H1 (cell line): ENCODE data around the gene HMX1. TPM values are rescaled to one million over a fixed set of nuclear protein-coding genes. Genes with fewer than 3 reads are reported as not detected.

ENCODE experiments used
- CTCF ChIA-PET: fragments of 300-600 bp; sonication (Branson Sonifier 250); formaldehyde crosslinking; loops from one replicate; lab custom pipeline; 2021; ENCODE audit not compliant: partially characterized antibody; lab: Charles Lee
- POLR2A ChIA-PET: fragments of 300-600 bp; sonication (Branson Sonifier 250); formaldehyde crosslinking; loops from one replicate; lab custom pipeline; 2021; ENCODE audit warnings: inconsistent platforms; ENCODE audit not compliant: partially characterized antibody; lab: Charles Lee
- DNase-seq, 2 experiments: peaks; one replicate each; pipeline versions ENCODE4 v3.0.0 to v3.0.0-alpha.2; 2010 to 2022; ENCODE audit warnings: low spot score in 2 of 2, low read depth in 1 of 2, mixed read lengths in 1 of 2
- FAIRE-seq: peaks from 2 replicates; lab custom pipeline; 2011; peaks lifted over from hg19 to GRCh38; lab: Jason Lieb, UNC
- H2AFZ ChIP-seq: 2 replicates; pipeline ENCODE4 v1.8.1; 2012; ENCODE audit warnings: low read length, inconsistent platforms
- H2AK5ac ChIP-seq: 2 replicates; pipeline ENCODE4 v1.6.1; 2013; ENCODE audit warnings: low read depth, low read length
- H2BK120ac ChIP-seq: replicated peaks from 2 replicates; pipeline ENCODE3; 2013; ENCODE audit warnings: low read depth, low read length, inconsistent platforms
- H2BK12ac ChIP-seq: 2 replicates; pipeline ENCODE4 v1.6.1; 2013; ENCODE audit warnings: low read depth, low read length
- H2BK15ac ChIP-seq: 2 replicates; pipeline ENCODE4 v1.6.1; 2013; ENCODE audit warnings: low read length
- H2BK20ac ChIP-seq: 2 replicates; pipeline ENCODE4 v1.6.1; 2013; ENCODE audit warnings: low read length
- H2BK5ac ChIP-seq: 2 replicates; pipeline ENCODE4 v1.6.1; 2013; ENCODE audit warnings: low read depth, low read length
- H3K14ac ChIP-seq: 2 replicates; pipeline ENCODE4 v1.6.1; 2013; ENCODE audit warnings: inconsistent platforms; ENCODE audit not compliant: insufficient read length
- H3K18ac ChIP-seq: 2 replicates; pipeline ENCODE4 v1.6.1; 2013; ENCODE audit warnings: low read length; ENCODE audit errors: extremely low read depth
- H3K23ac ChIP-seq: 2 replicates; pipeline ENCODE4 v1.6.1; 2013; ENCODE audit warnings: inconsistent platforms; ENCODE audit not compliant: insufficient read length
- H3K23me2 ChIP-seq: 2 replicates; pipeline ENCODE4 v1.6.1; 2013; ENCODE audit warnings: low read depth, low read length
- H3K27ac ChIP-seq: 2 replicates; pipeline ENCODE4 v1.6.1; 2011; ENCODE audit warnings: low read depth, low read length, inconsistent platforms
- H3K27me3 ChIP-seq, 4 experiments: replicated peaks in 1 of 4; 1 replicate in 1 of 4; 2 replicates in 3 of 4; pipeline versions ENCODE4 v1.6.1 to v1.8.1; 2011 to 2013; ENCODE audit warnings: low read length in 3 of 4, mild to moderate bottlenecking in 3 of 4, inconsistent platforms in 2 of 4, mixed read lengths in 2 of 4, moderate library complexity in 1 of 4; ENCODE audit not compliant: control insufficient read depth in 3 of 4, insufficient read depth in 3 of 4; ENCODE audit errors: extremely low read depth in 1 of 4
- H3K36me3 ChIP-seq, 4 experiments: 2 replicates each; pipeline versions ENCODE4 v1.6.1 to v1.8.1; 2011 to 2013; ENCODE audit warnings: mild to moderate bottlenecking in 4 of 4, low read length in 3 of 4, moderate library complexity in 2 of 4, control low read depth in 1 of 4, inconsistent platforms in 1 of 4; ENCODE audit not compliant: insufficient read depth in 4 of 4, control insufficient read depth in 2 of 4
- H3K4ac ChIP-seq: replicated peaks from 2 replicates; pipeline ENCODE3; 2013; ENCODE audit warnings: low read length, low read depth, mixed read lengths, inconsistent platforms; ENCODE audit not compliant: insufficient read length
- H3K4me1 ChIP-seq, 4 experiments: replicated peaks in 1 of 4; 1 replicate in 1 of 4; 2 replicates in 3 of 4; pipeline versions ENCODE4 v1.6.1 to v1.8.1; 2011 to 2013; ENCODE audit warnings: low read length in 3 of 4, inconsistent platforms in 2 of 4, mixed read lengths in 1 of 4; ENCODE audit not compliant: insufficient read depth in 4 of 4, control insufficient read depth in 3 of 4
- H3K4me2 ChIP-seq, 2 experiments: 2 replicates each; pipeline versions ENCODE4 v1.6.1 to v1.8.1; 2011 to 2013; ENCODE audit warnings: low read depth in 2 of 2, low read length in 2 of 2, control low read depth in 1 of 2, inconsistent platforms in 1 of 2, mild to moderate bottlenecking in 1 of 2; ENCODE audit not compliant: insufficient read depth in 1 of 2
- H3K4me3 ChIP-seq, 4 experiments: fragments of 200-600, 300-600 bp in 1 of 4; sonication (generic), shearing (Covaris generic), sonication (Bioruptor Twin) in 1 of 4; 2 replicates each; pipeline versions ENCODE4 v1.5.1 to v1.8.1; 2011 to 2016; ENCODE audit warnings: low read length in 4 of 4, low read depth in 3 of 4, control low read depth in 2 of 4, inconsistent platforms in 2 of 4, mild to moderate bottlenecking in 2 of 4, mixed read lengths in 1 of 4, moderate library complexity in 1 of 4; ENCODE audit not compliant: insufficient read depth in 2 of 4; ENCODE audit errors: extremely low read depth in 1 of 4
- H3K56ac ChIP-seq: replicated peaks from 2 replicates; pipeline ENCODE3; 2013; ENCODE audit warnings: low read depth, mild to moderate bottlenecking, mixed read lengths, low read length, inconsistent platforms; ENCODE audit not compliant: insufficient read length
- H3K79me1 ChIP-seq: 2 replicates; pipeline ENCODE4 v1.6.1; 2013; ENCODE audit warnings: low read depth, low read length, control low read depth
- H3K79me2 ChIP-seq, 2 experiments: 2 replicates each; pipeline versions ENCODE4 v1.6.1 to v1.8.1; 2012 to 2013; ENCODE audit warnings: low read length in 2 of 2, mild to moderate bottlenecking in 2 of 2, inconsistent platforms in 1 of 2; ENCODE audit not compliant: insufficient read depth in 2 of 2, control insufficient read depth in 1 of 2
- H3K9ac ChIP-seq, 4 experiments: replicated peaks in 1 of 4; 1 replicate in 1 of 4; 2 replicates in 3 of 4; pipeline versions ENCODE4 v1.6.1 to v1.8.1; 2011 to 2013; ENCODE audit warnings: low read depth in 3 of 4, low read length in 3 of 4, control low read depth in 2 of 4, mild to moderate bottlenecking in 2 of 4, moderate library complexity in 2 of 4, inconsistent platforms in 1 of 4; ENCODE audit errors: extremely low read depth in 1 of 4
- H3K9me3 ChIP-seq, 2 experiments: 2 replicates each; pipeline versions ENCODE4 v1.6.1 to v1.8.1; 2012 to 2013; ENCODE audit warnings: mild to moderate bottlenecking in 2 of 2, moderate library complexity in 2 of 2, control low read depth in 1 of 2, inconsistent platforms in 1 of 2, low read depth in 1 of 2, low read length in 1 of 2, mixed read lengths in 1 of 2; ENCODE audit not compliant: insufficient read depth in 2 of 2
- H4K20me1 ChIP-seq, 2 experiments: replicated peaks in 1 of 2; 2 replicates each; pipeline versions ENCODE3 to v1.8.1; 2011 to 2013; ENCODE audit warnings: inconsistent platforms in 2 of 2, low read length in 2 of 2, mild to moderate bottlenecking in 1 of 2; ENCODE audit not compliant: insufficient read depth in 2 of 2, control insufficient read depth in 1 of 2
- H4K5ac ChIP-seq: 2 replicates; pipeline ENCODE4 v1.6.1; 2013; ENCODE audit warnings: low read length, low read depth, mixed read lengths, inconsistent platforms; ENCODE audit not compliant: insufficient read length
- H4K8ac ChIP-seq: 2 replicates; pipeline ENCODE4 v1.8.0; 2013; ENCODE audit warnings: mild to moderate bottlenecking, moderate library complexity, low read length, inconsistent platforms; ENCODE audit not compliant: insufficient read depth; ENCODE audit errors: extremely low read depth
- H4K91ac ChIP-seq: replicated peaks from 2 replicates; pipeline ENCODE3; 2013; ENCODE audit warnings: low read length, mixed read lengths, inconsistent platforms; ENCODE audit not compliant: insufficient read length
- BRCA1 ChIP-seq: IDR thresholded peaks from 2 replicates; pipeline ENCODE4 v1.6.1; 2012; ENCODE audit warnings: low read depth, low read length, improper control_type of control experiment
- CBX8 ChIP-seq: fragments of 300-800, 300-1000 bp; sonication (generic); IDR thresholded peaks from 2 replicates; pipeline ENCODE4 v1.7.1; 2016; ENCODE audit warnings: low read depth, low read length, borderline replicate concordance
- CHD1 ChIP-seq: IDR thresholded peaks from 2 replicates; pipeline ENCODE4 v1.6.1; 2012; ENCODE audit warnings: low read depth, low read length, improper control_type of control experiment
- CTBP2 ChIP-seq: IDR thresholded peaks from 2 replicates; pipeline ENCODE4 v1.7.0; 2011; ENCODE audit warnings: borderline replicate concordance, mild to moderate bottlenecking, moderate library complexity, mixed read lengths, low read length; ENCODE audit not compliant: insufficient read depth, insufficient read length
- HDAC6 ChIP-seq: IDR thresholded peaks from one replicate; pipeline ENCODE4 v1.7.1; 2012; ENCODE audit warnings: low read depth, mild to moderate bottlenecking, inconsistent platforms, low read length, moderate library complexity
- POU5F1 ChIP-seq: IDR thresholded peaks from 2 replicates; pipeline ENCODE4 v1.6.1; 2011; ENCODE audit warnings: low read depth, mild to moderate bottlenecking, low read length, moderate library complexity
- RNF2 ChIP-seq: fragments of 200-900, 300-1000 bp; sonication (generic); IDR thresholded peaks from 2 replicates; pipeline ENCODE4 v1.7.1; 2016; ENCODE audit warnings: borderline replicate concordance, low read depth, mild to moderate bottlenecking, antibody characterized with exemption, low read length; ENCODE audit not compliant: poor library complexity, severe bottlenecking; ENCODE audit errors: missing control alignments
- SIX5 ChIP-seq: IDR thresholded peaks from 2 replicates; pipeline ENCODE4 v1.6.1; 2011; ENCODE audit warnings: mild to moderate bottlenecking, low read depth, low read length
- TAF1 ChIP-seq: IDR thresholded peaks from 2 replicates; pipeline ENCODE4 v1.6.1; 2011; ENCODE audit warnings: mild to moderate bottlenecking, low read depth, low read length
- TCF12 ChIP-seq: IDR thresholded peaks from 2 replicates; pipeline ENCODE4 v1.6.1; 2011; ENCODE audit warnings: low read depth, mild to moderate bottlenecking, low read length
- ZNF274 ChIP-seq: IDR thresholded peaks from 2 replicates; pipeline ENCODE4 v1.7.0; 2012; ENCODE audit warnings: low read length, borderline replicate concordance; ENCODE audit errors: extremely low read depth
- WGBS, 2 experiments: shearing (Covaris generic) in 1 of 2; methylation state at CpG; one replicate each; pipeline versions ENCODE4 v1.1.6 to v1.1.7; 2013 to 2015; ENCODE audit warnings: low lambda C conversion rate in 2 of 2, mixed read lengths in 2 of 2, inconsistent platforms in 1 of 2, low coverage in 1 of 2, missing lambda C conversion rate in 1 of 2; ENCODE audit not compliant: insufficient replicate concordance in 2 of 2, insufficient coverage in 1 of 2, insufficient read length in 1 of 2; ENCODE audit errors: extremely low coverage in 1 of 2, missing lambda C conversion rate in 1 of 2; 5-methylcytosine and 5-hydroxymethylcytosine counted together
- polyA plus RNA-seq, 7 experiments: library from polyadenylated mRNA; depleted of rRNA in 3 of 7; stranded (reverse) in 5 of 7; unstranded in 2 of 7; fragments of >200 nt in 5 of 7; fragments of 200-250 nt in 2 of 7; gene quantifications; 1 replicate in 5 of 7; 2 replicates in 1 of 7; 4 replicates in 1 of 7; pipeline versions ENCODE4 v1.2.1 to v1.2.3, GENCODE V29; 2011 to 2013; ENCODE audit warnings: missing spikeins in 2 of 7, mixed read lengths in 2 of 7
- total RNA-seq: library from RNA; stranded (reverse); fragmentation: NEBNext Ultra II Directional; extraction: Animal tissue kit (Norgen Biotek cat#: 25700); gene quantifications from 2 replicates; pipeline ENCODE4 v1.2.1, GENCODE V29; 2021

HMX1 gene
- total and polyA plus RNA-seq, 2 of the 8 experiments (the other 6 are each of a cell fraction or from before 2014, with no cell fraction given), result 0.26 TPM; not detected in 1

DNA sequence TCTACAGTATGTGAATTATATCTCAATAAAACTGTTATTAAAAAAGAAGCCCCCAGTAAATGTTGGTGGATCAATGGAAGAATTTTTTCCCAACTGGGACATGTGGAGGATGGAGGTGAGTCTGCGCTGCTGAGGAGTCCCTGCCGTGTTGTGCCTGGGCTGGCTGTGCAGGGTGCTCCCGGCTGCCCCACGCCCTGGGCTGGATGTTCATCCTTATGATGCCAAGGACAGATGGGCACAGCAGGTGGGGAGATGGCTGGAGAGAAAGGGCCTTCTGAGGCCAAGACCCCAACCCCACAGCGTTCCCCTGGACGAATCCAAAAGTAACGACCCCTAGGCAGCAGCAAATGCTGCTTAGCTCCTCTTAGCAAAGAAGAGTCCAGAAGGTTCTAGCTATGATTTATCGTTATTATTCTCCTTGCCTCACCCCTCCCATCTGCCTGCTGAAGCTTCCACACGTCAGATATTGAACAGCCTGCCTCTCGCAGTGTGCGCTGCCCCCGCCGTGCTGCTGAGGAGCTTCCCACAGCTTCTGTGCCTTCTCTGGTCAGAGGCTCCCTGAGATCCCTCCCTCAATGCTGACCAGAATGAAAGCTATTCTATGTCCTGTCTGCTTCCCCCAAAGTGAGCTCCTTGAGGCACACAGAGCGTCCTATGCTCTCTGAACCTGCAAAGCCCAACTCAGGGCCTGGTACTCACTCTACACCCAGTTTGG, 26.5 kb downstream of the HMX1 start:
- Histone ChIP-seq H3K4ac (no peak overlapping the region), H3K9ac (no peak overlapping the region), H3K18ac (no peak overlapping the region), H2BK12ac (no peak overlapping the region), H4K8ac (no peak overlapping the region), H3K14ac (no peak overlapping the region), H2BK5ac (no peak overlapping the region), H3K9me3 (peaks cover 2 to 5% of the 10 kb centered on the region in 2 experiments; a peak in 1 of 4 replicates), H3K4me1 (no peaks in the 10 kb centered on the region), H3K4me2 (no peak overlapping the region), H4K5ac (no peak overlapping the region), H2AK5ac (no peak overlapping the region), H4K20me1 (peaks cover 3 to 6% of the 10 kb centered on the region in 2 experiments), H3K27me3 (peaks cover 0 to under 1% (median 0%) of the 10 kb centered on the region in 4 experiments; a peak in 3 of 7 replicates), H2BK120ac (no peak overlapping the region), H2BK20ac (no peak overlapping the region), H4K91ac (no peak overlapping the region), H2AFZ (no peak overlapping the region), H2BK15ac (no peak overlapping the region), H3K56ac (no peak overlapping the region), H3K4me3 (no peak overlapping the region), H3K27ac (no peak overlapping the region), H3K23ac (no peak overlapping the region), H3K79me1 (no peaks in the 10 kb centered on the region), H3K36me3 (no peaks in the 10 kb centered on the region), H3K79me2 (no peaks in the 10 kb centered on the region), H3K23me2 (peaks cover 11% of the 10 kb centered on the region; the same call in 1 of the 2 replicates)
- FAIRE-seq (no peak), DNase-seq (peak in 1 of 2 experiments; percentile 30)
- WGBS, 2 experiments, result 81% methylated on average over 14 of the region's 14 CpGs; no CpG with 5 or more reads in 1 of the 2 experiments
- POLR2A ChIA-PET, result no interaction called here
- CTCF ChIA-PET, result interaction anchor here (0.6 to 0.9 kb wide), 3 partner anchors 26 to 230 kb away, joined by 3 to 4 read pairs (median 3); no protein-coding TSS in a partner anchor
- TF ChIP-seq ZNF274 (no peak), CHD1 (no peak), CBX8 (no peak), HDAC6 (no peak), SIX5 (no peak), TCF12 (no peak), BRCA1 (no peak), POU5F1 (no peak), RNF2 (no peak), CTBP2 (no peak), TAF1 (no peak)
